K562 (cell line): ENCODE results near the gene PPP6R3. TPM values are rescaled to one million over a fixed set of nuclear protein-coding genes. Genes with fewer than 3 reads are reported as not detected.

Source experiments
- ATAC-seq: fragments of 200-7000 bp; cut with Tn5 transposase; 3 replicates; pipeline ENCODE4 v1.9.1; 2020; ENCODE audit warnings: moderate library complexity
- BruUV-seq: library from RNA; stranded (reverse); fragments of 400-500 nt; replicated peaks from 2 replicates; lab custom pipeline; 2021; lab: Mats Ljungman, UMichigan
- CTCF ChIA-PET: fragments of 300-600 bp; formaldehyde crosslinking; extraction: SDS; loops from one replicate; lab custom pipeline; 2021; ENCODE audit warnings: low intra/inter-chr PET ratio; lab: Yijun Ruan, JAX
- POLR2A ChIA-PET: fragments of 300-600, 350-650 bp; sonication (Branson Sonifier 250); formaldehyde crosslinking; extraction: SDS; loops from one replicate; lab custom pipeline; 2021; ENCODE audit warnings: antibody characterized with exemption, inconsistent platforms; lab: Yijun Ruan, JAX
- DNase-seq, 4 experiments: peaks; one replicate each; pipeline versions ENCODE4 v3.0.0 to v3.0.0-alpha.2; 2011 to 2018; ENCODE audit warnings: low spot score in 3 of 4, mixed read lengths in 3 of 4; ENCODE audit errors: extremely low read depth in 1 of 4
- FAIRE-seq: peaks from 2 replicates; lab custom pipeline; 2011; peaks lifted over from hg19 to GRCh38; lab: Jason Lieb, UNC
- H2AFZ ChIP-seq: 2 replicates; pipeline ENCODE4 v1.6.0; 2011; ENCODE audit warnings: low read depth, low read length, control low read depth, inconsistent platforms
- H3K27ac ChIP-seq: fragments of 200-600 bp; 3 replicates; pipeline ENCODE4 v1.8.0; 2011; ENCODE audit warnings: low read depth, mild to moderate bottlenecking, control low read depth, inconsistent platforms, low read length, moderate library complexity, mixed read lengths; ENCODE audit errors: extremely low read depth
- H3K27me3 ChIP-seq, 2 experiments: fragments of 300-600 bp in 1 of 2; 2 replicates in 1 of 2; 3 replicates in 1 of 2; pipeline versions ENCODE4 v1.6.0 to v1.8.0; 2011; ENCODE audit warnings: inconsistent platforms in 2 of 2, low read length in 2 of 2, mild to moderate bottlenecking in 1 of 2, mixed read lengths in 1 of 2, moderate library complexity in 1 of 2; ENCODE audit not compliant: control insufficient read depth in 2 of 2, insufficient read depth in 2 of 2
- H3K36me3 ChIP-seq: fragments of 300-600 bp; 3 replicates; pipeline ENCODE4 v1.8.0; 2011; ENCODE audit warnings: mild to moderate bottlenecking, low read length, inconsistent platforms; ENCODE audit not compliant: control insufficient read depth, insufficient read depth
- H3K4me1 ChIP-seq, 2 experiments: fragments of 200-600 bp in 1 of 2; replicated peaks in 1 of 2; 2 replicates in 1 of 2; 3 replicates in 1 of 2; pipeline versions ENCODE4 v1.5.1 to v1.8.0; 2011; ENCODE audit warnings: inconsistent platforms in 2 of 2, low read length in 2 of 2, mild to moderate bottlenecking in 1 of 2, mixed read lengths in 1 of 2, moderate library complexity in 1 of 2; ENCODE audit not compliant: control insufficient read depth in 2 of 2, insufficient read depth in 2 of 2
- H3K4me2 ChIP-seq: 2 replicates; pipeline ENCODE4 v1.6.1; 2011; ENCODE audit warnings: low read length, control low read depth, inconsistent platforms, mixed read lengths; ENCODE audit not compliant: insufficient read depth
- H3K4me3 ChIP-seq: fragments of 200-600 bp; sonication (generic), shearing (Covaris generic); 2 replicates; pipeline ENCODE4 v1.5.1; 2016; ENCODE audit warnings: control low read depth, inconsistent platforms
- H3K79me2 ChIP-seq: fragments of 200-600 bp; 3 replicates; pipeline ENCODE4 v1.8.0; 2011; ENCODE audit warnings: low read length, inconsistent platforms; ENCODE audit not compliant: control insufficient read depth, insufficient read depth
- H3K9ac ChIP-seq, 2 experiments: 2 replicates each; pipeline versions ENCODE4 v1.6.0 to v1.6.1; 2011; ENCODE audit warnings: low read depth in 2 of 2, low read length in 2 of 2, control low read depth in 1 of 2, inconsistent platforms in 1 of 2, mild to moderate bottlenecking in 1 of 2, mixed read lengths in 1 of 2; ENCODE audit not compliant: insufficient read depth in 1 of 2
- H3K9me1 ChIP-seq: one replicate; pipeline ENCODE4 v1.6.0; 2011; ENCODE audit warnings: inconsistent platforms, mild to moderate bottlenecking, low read length, moderate library complexity; ENCODE audit not compliant: control insufficient read depth, insufficient read depth
- H3K9me3 ChIP-seq: replicated peaks from 2 replicates; pipeline ENCODE4 v1.5.1; 2011; ENCODE audit warnings: low read depth, low read length, inconsistent platforms; ENCODE audit not compliant: control insufficient read depth, insufficient read depth
- H4K20me1 ChIP-seq: replicated peaks from 2 replicates; pipeline ENCODE4 v1.6.1; 2011; ENCODE audit warnings: low read length, inconsistent platforms, mixed read lengths; ENCODE audit not compliant: control insufficient read depth, insufficient read depth
- FOXK2 ChIP-seq, 2 experiments: fragments of 450-650 bp; IDR thresholded peaks in 1 of 2; conservative IDR thresholded peaks in 1 of 2; 2 replicates each; pipeline ENCODE4 v1.6.1; 2016; ENCODE audit warnings: low read depth in 2 of 2, mild to moderate bottlenecking in 1 of 2
- MAFF ChIP-seq: IDR thresholded peaks from 2 replicates; pipeline ENCODE4 v1.6.1; 2012; ENCODE audit warnings: low read length, improper control_type of control experiment
- MAFK ChIP-seq: IDR thresholded peaks from 2 replicates; pipeline ENCODE4 v1.6.1; 2011; ENCODE audit warnings: low read length, improper control_type of control experiment
- NR2C1 ChIP-seq, 2 experiments: fragments of 450-650 bp; IDR thresholded peaks; 2 replicates each; pipeline ENCODE4 v1.6.1; 2017; ENCODE audit warnings: mild to moderate bottlenecking in 2 of 2, antibody characterized with exemption in 1 of 2, inconsistent platforms in 1 of 2, missing compliant biosample characterization in 1 of 2, missing genetic modification characterization in 1 of 2
- TARDBP ChIP-seq: fragments of 450-650 bp; IDR thresholded peaks from 2 replicates; pipeline ENCODE4 v1.6.1; 2016
- ZBTB17 ChIP-seq: fragments of 450-650 bp; formaldehyde crosslinking; IDR thresholded peaks from 2 replicates; pipeline ENCODE4 v1.4.0; 2020; ENCODE audit warnings: mild to moderate bottlenecking
- WGBS: fragments of 100-300 bp; shearing (Covaris generic); methylation state at CpG from one replicate; pipeline ENCODE4 v1.1.6; 2016; ENCODE audit warnings: low coverage, mixed read lengths; ENCODE audit not compliant: insufficient coverage; ENCODE audit errors: missing lambda C conversion rate; 5-methylcytosine and 5-hydroxymethylcytosine counted together
- in situ Hi-C: fragments of 300-500 bp; cut with MboI; formaldehyde crosslinking; loops from 4 replicates; pipeline ENCODE4 v1.15.0; 2018; ENCODE audit warnings: inconsistent platforms, mixed read lengths
- intact Hi-C: fragments of 100-400 bp; cut with micrococcal nuclease; formaldehyde crosslinking; loops from 2 replicates; pipeline ENCODE4 v1.14.2; 2022
- polyA plus RNA-seq, 8 experiments: library from polyadenylated mRNA; depleted of rRNA in 4 of 8; stranded (reverse) in 5 of 8; unstranded in 3 of 8; fragments of >200 nt; fragmentation: Nextera tagmentation in 2 of 8; fragmentation: Illumina TruSeq in 1 of 8; extraction: Ambion mirVana in 2 of 8; extraction: Trizol in 1 of 8; gene quantifications; 2 replicates each; pipeline versions ENCODE4 v1.2.1 to v1.2.3, GENCODE V29; 2011 to 2014; ENCODE audit warnings: inconsistent platforms in 1 of 8, missing spikeins in 1 of 8
- total RNA-seq, 7 experiments: library from RNA; depleted of rRNA in 6 of 7; stranded (reverse); fragments of >200 nt in 6 of 7; fragmentation: Illumina TruSeq in 2 of 7; extraction: Trizol in 2 of 7; gene quantifications; 2 replicates each; pipeline versions ENCODE4 v1.2.1 to v1.2.3, GENCODE V29; 2011 to 2021; ENCODE audit warnings: low replicate concordance in 1 of 7
- TF ChIP-seq, protein P1 (sequence below): fragments of 450-650 bp; IDR thresholded peaks from 2 replicates; pipeline ENCODE4 v1.6.1; 2016; ENCODE audit warnings: mild to moderate bottlenecking

The PPP6R3 gene
- total and polyA plus RNA-seq, 9 of the 15 experiments (the other 6 are each of a cell fraction or from before 2014, with no cell fraction given): 20.3 to 117 (median 80.6) TPM

DNA sequence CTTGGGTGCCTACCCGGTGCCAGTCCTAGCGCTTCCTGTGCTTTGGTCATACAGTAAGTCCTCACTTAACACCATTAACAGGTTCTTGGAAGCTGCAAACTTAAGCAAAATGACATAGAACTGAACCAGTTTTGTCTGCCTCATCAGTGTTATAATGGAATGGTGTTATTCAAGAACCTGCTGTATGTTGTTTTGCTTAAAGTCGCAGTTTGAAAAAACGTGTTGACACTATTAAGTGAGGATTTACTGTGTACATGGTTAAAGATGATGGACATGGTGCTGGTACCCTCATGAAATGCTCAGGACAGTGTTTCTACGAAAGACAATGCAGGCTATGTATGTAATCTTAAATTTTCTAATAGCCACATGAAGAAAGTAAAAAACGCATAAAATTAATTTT lies 41.3 kb downstream of the PPP6R3 start:
- Histone ChIP-seq H4K20me1 (peaks cover 42% of the 10 kb centered on the region), H3K27ac (no peak overlapping the region), H3K27me3 (no peaks in the 10 kb centered on the region), H3K4me3 (no peak overlapping the region), H3K9me1 (no peaks in the 10 kb centered on the region), H3K36me3 (peaks cover 5% of the 10 kb centered on the region), H3K79me2 (peaks cover 97% of the 10 kb centered on the region), H2AFZ (no peak overlapping the region), H3K4me1 (peaks cover 22 to 59% of the 10 kb centered on the region in 2 experiments), H3K9ac (no peak overlapping the region), H3K9me3 (no peaks in the 10 kb centered on the region), H3K4me2 (no peak overlapping the region)
- in situ Hi-C loops: no loop called here
- no TSS peak for BruUV-seq
- ATAC-seq (no peak), DNase-seq (no peak), FAIRE-seq (no peak)
- TF ChIP-seq MAFF: no peak
- TF ChIP-seq, protein P1, sequence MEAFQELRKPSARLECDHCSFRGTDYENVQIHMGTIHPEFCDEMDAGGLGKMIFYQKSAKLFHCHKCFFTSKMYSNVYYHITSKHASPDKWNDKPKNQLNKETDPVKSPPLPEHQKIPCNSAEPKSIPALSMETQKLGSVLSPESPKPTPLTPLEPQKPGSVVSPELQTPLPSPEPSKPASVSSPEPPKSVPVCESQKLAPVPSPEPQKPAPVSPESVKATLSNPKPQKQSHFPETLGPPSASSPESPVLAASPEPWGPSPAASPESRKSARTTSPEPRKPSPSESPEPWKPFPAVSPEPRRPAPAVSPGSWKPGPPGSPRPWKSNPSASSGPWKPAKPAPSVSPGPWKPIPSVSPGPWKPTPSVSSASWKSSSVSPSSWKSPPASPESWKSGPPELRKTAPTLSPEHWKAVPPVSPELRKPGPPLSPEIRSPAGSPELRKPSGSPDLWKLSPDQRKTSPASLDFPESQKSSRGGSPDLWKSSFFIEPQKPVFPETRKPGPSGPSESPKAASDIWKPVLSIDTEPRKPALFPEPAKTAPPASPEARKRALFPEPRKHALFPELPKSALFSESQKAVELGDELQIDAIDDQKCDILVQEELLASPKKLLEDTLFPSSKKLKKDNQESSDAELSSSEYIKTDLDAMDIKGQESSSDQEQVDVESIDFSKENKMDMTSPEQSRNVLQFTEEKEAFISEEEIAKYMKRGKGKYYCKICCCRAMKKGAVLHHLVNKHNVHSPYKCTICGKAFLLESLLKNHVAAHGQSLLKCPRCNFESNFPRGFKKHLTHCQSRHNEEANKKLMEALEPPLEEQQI: no peak
- no peak for TF ChIP-seq NR2C1 (IDR thresholded peaks at IDR 0.05)
- TF ChIP-seq NR2C1 (tag; IDR thresholded peaks at IDR 0.05): no peak
- TF ChIP-seq MAFK: no peak
- no peak for TF ChIP-seq TARDBP
- TF ChIP-seq ZBTB17: no peak
- TF ChIP-seq FOXK2 (conservative IDR thresholded peaks at IDR 0.05 in 1 of 2, IDR thresholded peaks at IDR 0.05 in 1 of 2; ENCODE audit: low read depth in 2 of 2): no peak
- WGBS: 80% methylated on average over 6 of the region's 6 CpGs
- ChIA-PET CTCF (no interaction called here), POLR2A (interaction anchor here (1.5 kb wide), 1 partner anchor 13 kb away, joined by 3 read pairs; no protein-coding TSS in a partner anchor)
- intact Hi-C loops: no loop called here
